VCaP (cell line): ENCODE results near the gene ATF3.
"Not testable (repeated sequence)": the region's sequence is repeated elsewhere in the genome, so short reads cannot be mapped to it uniquely, and the experiment has no call there.

Experiments
- H3K27ac ChIP-seq: fragments of 450-650 bp; 2 replicates; pipeline ENCODE4 v1.5.1; 2017
- TF ChIP-seq, protein P1 (sequence below): fragments of 450-650 bp; conservative IDR thresholded peaks from 2 replicates; pipeline ENCODE4 v1.5.1; 2017; ENCODE audit warnings: mild to moderate bottlenecking, moderate library complexity

Gene ATF3

GRCh38 chr1:212651521-212651920 is 43.0 kb downstream of the ATF3 start:
- TF ChIP-seq, protein P1, sequence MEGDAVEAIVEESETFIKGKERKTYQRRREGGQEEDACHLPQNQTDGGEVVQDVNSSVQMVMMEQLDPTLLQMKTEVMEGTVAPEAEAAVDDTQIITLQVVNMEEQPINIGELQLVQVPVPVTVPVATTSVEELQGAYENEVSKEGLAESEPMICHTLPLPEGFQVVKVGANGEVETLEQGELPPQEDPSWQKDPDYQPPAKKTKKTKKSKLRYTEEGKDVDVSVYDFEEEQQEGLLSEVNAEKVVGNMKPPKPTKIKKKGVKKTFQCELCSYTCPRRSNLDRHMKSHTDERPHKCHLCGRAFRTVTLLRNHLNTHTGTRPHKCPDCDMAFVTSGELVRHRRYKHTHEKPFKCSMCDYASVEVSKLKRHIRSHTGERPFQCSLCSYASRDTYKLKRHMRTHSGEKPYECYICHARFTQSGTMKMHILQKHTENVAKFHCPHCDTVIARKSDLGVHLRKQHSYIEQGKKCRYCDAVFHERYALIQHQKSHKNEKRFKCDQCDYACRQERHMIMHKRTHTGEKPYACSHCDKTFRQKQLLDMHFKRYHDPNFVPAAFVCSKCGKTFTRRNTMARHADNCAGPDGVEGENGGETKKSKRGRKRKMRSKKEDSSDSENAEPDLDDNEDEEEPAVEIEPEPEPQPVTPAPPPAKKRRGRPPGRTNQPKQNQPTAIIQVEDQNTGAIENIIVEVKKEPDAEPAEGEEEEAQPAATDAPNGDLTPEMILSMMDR = no peak
- H3K27ac ChIP-seq = no peak overlapping the region

DNA sequence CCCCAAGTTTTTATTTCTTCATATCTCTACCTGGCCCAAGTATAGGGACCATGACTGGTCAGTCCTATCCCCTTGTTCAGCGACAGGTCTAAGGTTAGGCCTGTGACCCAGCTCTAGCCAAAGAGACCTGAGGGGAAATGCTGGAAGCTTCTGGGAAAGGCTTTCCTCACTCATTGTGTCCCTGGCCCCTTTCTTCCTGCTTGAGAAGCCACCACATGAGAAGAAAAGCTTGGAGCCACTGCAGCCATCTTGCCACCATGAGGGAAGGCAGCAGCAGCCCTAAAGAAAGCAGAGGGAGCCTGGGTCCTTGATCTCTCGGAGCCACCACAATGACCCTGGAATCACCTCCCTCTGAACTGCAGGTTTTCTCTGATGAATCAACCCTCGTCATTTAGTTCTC is 43.4 kb downstream of the ATF3 start:
- TF ChIP-seq, protein P1 = no peak
- peak overlapping the region; percentile 75 for H3K27ac ChIP-seq

DNA sequence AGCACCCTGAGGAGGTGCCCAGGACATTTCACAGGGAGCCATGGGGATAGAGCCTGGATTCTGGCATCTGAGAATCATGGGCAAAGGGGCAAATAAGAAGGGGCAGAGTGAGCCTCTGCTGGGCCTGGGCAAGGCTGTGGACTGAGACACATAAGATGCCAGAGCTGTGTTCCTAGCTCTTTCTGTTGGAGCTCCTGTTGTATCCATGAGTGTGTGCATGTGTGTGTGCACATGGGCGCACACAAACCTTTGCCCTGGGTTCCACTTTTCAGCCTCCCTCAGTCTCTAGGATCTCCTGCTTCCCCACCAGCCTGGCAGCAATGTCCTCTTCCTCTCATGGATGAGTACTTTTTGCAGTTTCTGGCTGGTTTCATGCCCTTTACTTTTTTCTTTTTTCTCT is 44.0 kb downstream of the ATF3 start:
- TF ChIP-seq, protein P1 = no peak
- peak overlapping the region; percentile 75 for H3K27ac ChIP-seq

DNA sequence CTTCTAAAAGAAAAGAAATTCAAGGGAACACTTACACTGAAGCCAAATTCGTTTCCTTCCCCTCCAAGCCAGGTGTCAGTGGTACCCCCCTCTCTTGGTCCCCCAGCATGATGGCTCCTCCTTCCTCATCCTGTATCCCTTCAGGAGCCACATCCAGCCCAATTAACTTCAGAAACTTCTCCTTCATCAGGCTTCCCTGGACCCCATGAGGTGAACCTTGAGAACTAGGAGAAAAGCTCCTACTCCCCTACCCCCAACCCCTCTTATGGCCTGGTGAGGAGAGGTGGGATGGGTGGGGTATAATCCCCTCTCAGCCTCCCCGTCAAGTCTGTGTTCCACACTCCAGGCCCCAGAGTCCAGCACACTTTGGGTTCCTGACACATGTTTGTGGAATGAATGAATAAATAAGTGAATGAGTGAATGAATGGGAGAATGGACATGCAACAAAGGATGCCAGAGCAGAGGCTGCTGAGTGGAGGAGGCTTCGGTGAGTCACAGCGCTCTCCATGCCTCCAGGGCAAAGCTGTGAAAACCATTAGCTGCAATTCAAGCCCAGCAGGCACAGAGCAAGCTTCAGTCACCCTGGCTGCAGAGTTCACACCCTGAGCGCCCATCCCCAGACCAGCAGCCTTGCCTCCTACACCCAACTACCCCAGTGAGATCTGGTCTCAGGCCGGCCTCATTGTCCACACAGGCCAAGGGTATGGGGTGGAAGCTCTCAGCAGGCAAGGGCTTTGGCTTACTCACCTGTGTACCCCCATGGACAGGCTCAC is 47.3 kb downstream of the ATF3 start:
- H3K27ac ChIP-seq = no peak overlapping the region
- TF ChIP-seq, protein P1 = no peak

- TF ChIP-seq, protein P1 = no peak
- H3K27ac ChIP-seq = no peak overlapping the region
Observed at GRCh38 chr1:212656730-212657129, 48.2 kb downstream of the ATF3 start.

- H3K27ac ChIP-seq = not testable (repeated sequence)
Observed at GRCh38 chr1:212658250-212658649, 49.7 kb downstream of the ATF3 start.

DNA sequence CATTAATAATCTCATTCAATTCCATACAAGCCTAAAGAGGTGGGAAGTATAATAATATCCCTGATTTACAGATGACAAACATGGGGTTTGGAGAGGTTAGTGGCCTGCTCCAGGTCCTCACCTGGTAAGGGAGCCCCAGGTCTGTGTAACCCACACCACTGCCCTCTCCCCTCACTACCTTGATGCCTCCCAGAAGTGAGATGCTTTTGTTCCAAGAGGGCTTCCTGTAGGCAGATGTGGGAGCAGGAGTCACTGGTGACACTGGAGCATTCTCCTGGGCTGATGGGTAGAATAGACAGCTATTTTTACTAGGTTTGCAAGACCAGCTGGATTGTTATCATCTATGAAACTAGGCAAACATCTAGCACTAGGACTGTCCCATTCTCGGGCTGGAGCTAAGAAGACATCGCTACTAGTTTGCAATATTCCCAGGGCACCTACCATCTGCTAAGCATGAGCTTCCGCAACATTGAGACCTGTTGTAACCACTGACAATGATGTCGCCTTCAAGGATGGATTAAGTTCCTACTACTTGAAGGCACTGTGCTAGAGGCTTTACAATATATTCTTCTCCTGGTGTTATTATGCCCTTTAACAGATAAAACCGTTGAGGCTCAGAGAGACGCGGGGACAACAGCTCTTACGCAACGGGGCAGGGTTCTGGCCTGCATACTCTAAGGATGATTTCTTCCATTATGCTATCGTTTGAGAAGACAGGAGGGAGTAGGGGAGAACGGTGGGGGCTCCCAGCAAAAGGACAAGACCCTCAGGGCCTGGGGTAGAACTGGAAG is 56.0 kb downstream of the ATF3 start:
- no peak overlapping the region for H3K27ac ChIP-seq

More for the DNA sequence above, 56.0 kb downstream of the ATF3 start:
- TF ChIP-seq, protein P1 = no peak
